Epithelial cell of prostate (primary cell): ENCODE data around the gene WNK2.

Experiments used
- DNase-seq: peaks from one replicate; pipeline ENCODE4 v3.0.0-alpha.2; 2011; ENCODE audit warnings: low read depth, low spot score
- H3K27ac ChIP-seq: fragments of 450-650 bp; 2 replicates; pipeline ENCODE4 v1.5.1; 2017; ENCODE audit warnings: mild to moderate bottlenecking

The WNK2 gene

DNA sequence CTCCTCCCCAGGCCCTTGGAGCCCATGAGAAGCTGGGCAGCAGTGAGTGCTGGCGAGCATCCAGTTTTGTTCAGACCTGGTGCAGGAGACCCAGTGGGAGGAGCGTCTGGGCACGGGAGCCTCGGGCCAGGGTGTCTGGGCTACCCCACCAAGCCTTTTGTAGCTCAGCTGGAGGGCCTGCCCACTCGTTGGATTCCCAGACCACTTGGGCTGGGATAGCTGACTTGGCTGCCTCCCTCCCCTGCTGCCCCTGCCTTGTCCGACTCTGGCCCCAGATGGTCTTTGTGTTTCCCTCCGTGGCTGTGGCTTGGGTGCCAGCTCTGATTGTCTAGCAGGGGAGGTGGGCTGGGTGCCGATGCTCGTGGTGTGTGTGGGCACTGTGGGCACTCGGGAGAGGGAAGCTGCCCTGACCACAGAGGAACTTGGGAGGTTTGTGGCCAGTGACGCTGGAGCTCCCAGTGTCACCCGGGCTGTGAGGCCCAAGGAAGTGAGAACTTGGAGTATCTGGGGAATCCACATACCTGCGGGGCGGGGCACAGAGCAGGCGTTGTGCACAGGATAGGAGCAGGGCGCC lies 47.3 kb downstream of the WNK2 start:
- no peak overlapping the region for H3K27ac ChIP-seq
- no peak for DNase-seq

- no peak for DNase-seq
- H3K27ac ChIP-seq: no peak overlapping the region
Measured at GRCh38 chr9:93231716-93232115, 47.8 kb downstream of the WNK2 start.

GRCh38 chr9:93232388-93232960 lies 48.5 kb downstream of the WNK2 start:
- no peak for DNase-seq

DNA sequence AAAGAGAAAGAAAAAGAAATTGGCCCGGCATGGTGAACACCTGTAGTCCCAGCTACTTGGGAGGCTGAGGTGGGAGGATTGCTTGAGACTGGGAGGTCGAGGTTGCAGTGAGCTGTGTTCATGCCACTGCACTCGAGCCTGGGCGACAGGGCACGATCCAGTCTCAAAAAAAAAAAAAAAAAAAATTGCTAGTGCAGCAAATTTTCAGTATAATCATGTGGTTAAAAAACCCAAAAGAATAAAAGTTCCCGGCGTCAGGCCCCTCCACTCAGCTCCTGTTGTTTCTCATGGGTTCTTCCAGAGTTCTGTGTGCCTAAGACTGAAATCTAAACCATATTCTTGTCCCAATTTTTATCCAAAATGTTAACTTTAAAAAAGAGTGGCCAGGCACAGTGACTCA lies 49.1 kb downstream of the WNK2 start:
- DNase-seq: no peak
- no peak overlapping the region for H3K27ac ChIP-seq

More at GRCh38 chr9:93232388-93232960, 48.5 kb downstream of the WNK2 start:
- no peak overlapping the region for H3K27ac ChIP-seq

- H3K27ac ChIP-seq: no peak overlapping the region
- DNase-seq: no peak
Measured at GRCh38 chr9:93234600-93234999, 50.7 kb downstream of the WNK2 start.

- no peak overlapping the region for H3K27ac ChIP-seq
- DNase-seq: no peak
Measured at GRCh38 chr9:93235300-93235960, 51.5 kb downstream of the WNK2 start.

DNA sequence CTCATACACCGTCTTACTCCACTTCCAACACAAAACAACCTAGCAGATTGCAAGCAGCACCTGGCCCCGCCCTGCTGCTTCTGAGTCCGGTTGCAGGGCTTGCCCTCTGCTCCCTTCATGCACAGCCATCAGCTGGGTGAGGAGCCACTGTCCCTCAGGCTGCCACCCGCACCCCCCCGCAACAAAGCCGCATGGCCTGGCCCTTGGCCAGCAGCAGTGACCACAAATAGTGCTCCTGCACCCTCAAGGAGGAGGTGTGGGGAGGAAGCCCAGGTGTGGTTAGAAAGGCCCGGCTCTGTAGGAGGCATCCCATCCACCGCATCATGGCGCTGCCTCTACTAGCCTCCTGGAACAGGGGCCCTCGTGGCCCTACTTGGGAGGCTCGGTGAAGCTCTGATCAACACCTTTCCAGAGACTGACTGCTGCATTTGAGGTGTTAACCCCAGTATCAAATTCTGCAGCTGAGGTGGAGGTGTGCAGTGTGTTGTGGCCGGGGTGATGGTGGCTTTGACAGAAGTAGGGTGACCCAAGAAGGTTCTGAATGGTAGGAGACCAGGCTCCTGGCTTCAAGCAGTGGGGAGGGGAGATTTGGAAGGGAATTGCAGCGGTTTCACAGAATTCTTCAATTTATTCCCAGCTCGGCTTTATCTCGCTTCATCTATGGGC lies 52.7 kb downstream of the WNK2 start:
- no peak for DNase-seq
- no peak overlapping the region for H3K27ac ChIP-seq

DNA sequence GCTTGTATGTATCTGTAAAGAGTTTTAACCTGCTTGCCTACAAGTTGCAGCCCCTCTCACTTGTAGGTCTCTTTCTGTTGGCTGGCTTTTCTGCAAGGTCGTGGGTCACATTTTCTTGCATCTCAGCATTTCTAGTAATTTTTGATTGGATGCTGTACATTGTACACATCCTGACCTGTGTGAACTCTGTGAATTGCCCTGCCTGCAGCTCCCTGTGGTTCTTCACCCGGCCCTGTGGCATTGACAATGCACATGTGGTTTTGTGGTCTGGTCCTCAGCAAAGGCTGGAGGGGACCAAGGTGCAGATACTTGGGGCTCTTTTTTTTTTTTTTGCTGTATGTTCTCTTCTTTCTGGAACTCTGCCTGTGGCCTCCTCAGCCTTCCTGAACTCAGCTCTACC lies 53.6 kb downstream of the WNK2 start:
- no peak overlapping the region for H3K27ac ChIP-seq

GRCh38 chr9:93238953-93239925 lies 55.3 kb downstream of the WNK2 start:
- no peak for DNase-seq
- no peak overlapping the region for H3K27ac ChIP-seq

More for the DNA sequence above, 53.6 kb downstream of the WNK2 start:
- no peak for DNase-seq

DNA sequence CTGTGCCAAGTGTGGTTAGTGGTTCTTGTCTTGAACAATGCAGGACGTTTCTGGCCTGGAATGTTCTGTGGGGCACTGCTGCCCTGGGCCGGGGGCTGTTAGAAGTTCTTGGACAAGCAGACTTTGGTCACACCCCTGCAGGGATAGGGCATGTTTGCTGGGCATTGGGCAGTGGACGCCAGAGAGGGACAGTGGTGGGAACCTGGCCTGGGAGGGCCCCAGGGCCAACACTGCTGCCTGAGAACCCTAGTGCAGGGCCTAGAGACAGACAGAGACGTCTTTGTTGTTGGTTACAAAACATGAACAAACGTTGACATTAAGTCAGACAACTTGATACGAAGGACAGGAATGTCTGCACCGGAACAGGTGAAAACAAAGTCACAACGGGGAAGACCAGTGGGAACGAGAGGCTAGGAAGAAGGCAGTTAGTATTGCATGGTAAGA lies 57.0 kb downstream of the WNK2 start:
- H3K27ac ChIP-seq: no peak overlapping the region
- no peak for DNase-seq

DNA sequence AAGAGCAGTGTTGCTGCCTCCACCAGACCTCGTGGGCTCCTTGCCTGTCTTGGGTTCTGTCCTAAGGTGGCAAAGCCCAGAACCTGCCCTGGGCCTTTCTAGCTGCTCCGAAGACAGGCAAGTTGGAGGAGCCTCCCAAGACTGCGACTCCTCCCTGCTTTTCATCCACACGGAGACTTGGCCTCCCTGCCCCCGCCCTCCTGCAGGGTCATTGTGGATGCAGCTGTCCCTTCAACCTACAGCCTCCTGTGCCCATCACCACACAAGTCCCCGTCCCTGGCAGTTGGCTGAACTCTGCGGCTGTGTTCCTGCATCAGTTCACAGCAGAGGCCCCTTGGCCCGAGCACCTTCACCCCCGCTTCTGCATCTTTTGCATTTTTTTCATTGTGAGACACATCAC lies 59.2 kb downstream of the WNK2 start:
- H3K27ac ChIP-seq: no peak overlapping the region
- no peak for DNase-seq

DNA sequence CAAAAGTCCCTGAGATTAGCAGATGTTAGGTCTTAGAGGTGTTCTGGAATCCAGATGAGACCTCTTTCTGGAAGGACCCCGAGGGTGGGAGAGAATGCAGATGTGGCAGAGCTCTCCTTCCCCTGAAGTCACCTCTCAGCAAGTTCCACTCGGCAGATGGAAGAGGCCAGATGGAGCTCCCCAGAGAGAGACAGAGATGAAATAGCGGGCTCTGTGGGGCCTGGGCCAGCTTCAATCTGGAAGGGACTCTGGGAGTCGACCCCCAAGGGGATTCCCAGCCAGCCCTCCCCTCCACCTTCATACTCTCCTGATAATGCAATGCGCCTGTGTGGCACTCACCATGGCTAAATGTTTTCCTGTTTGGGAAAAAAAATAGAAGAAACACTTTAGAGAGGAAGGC lies 60.2 kb downstream of the WNK2 start:
- no peak overlapping the region for H3K27ac ChIP-seq

GRCh38 chr9:93244510-93245436 lies 60.8 kb downstream of the WNK2 start:
- no peak for DNase-seq
- H3K27ac ChIP-seq: no peak overlapping the region

More for the DNA sequence above, 60.2 kb downstream of the WNK2 start:
- DNase-seq: no peak

DNA sequence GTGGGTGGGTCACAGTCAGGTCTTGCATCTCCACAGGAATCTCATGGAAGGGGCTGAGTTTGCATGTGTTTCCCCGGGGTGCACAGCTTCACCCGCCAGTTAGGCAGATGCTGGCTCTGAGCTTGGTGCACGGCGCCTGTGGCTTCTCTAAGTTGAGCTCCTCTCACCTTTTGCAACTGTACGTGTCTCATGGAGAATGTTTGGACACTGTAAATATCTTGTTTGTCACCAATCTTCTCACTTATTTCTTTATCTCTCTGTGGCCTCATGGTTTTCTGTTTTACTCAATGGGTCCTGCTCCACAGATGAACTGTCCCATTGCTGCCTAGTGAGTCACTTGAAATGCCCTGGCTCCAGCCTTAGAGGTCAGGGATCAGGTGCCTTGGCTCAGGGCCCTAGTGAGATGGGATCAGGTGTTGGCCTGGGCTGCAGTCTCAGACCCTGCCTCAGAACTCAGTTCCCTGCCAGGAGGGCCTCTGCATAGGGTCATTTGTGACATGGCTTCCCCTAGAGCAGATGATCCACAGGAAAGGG lies 61.6 kb downstream of the WNK2 start:
- DNase-seq: no peak
- H3K27ac ChIP-seq: no peak overlapping the region

DNA sequence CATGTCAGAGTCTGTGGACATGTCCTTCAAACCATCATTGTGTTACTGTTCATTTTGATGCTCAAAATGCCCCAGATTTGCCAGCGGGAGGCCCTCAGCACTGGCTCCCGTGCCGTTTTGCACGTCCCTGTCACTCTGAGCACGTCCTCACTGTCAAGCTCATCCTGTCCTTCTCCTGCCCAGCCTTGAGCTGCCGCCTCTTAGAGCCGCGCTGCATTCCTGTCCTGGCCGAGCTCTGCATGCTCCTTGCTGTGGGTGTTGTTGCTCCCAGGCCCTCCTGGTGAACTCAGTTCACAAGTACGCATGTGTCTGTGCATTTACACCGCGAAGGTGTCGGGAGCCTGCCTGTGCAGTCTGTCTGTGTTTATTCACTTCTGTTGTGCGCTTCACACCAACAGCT lies 62.2 kb downstream of the WNK2 start:
- DNase-seq: no peak
- H3K27ac ChIP-seq: no peak overlapping the region

DNA sequence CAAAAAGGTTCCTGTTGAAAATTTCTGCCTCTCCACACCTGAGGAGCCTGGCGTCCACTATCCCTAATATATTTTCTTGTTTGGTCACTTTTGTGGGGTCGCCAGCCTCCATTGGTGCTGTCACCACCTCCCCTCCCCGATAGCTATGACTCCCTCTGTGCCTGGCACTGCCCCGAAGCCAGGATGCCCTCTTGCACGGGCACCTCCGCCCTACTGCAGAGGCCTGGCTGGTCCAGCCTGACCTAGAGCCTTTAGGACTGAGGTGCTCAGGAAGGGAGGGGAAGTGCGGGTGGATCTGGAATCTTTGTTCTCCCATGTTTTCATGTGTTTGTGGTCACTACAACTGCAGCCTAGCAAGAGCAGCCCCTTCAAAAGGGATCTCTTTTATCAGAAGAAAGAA lies 62.6 kb downstream of the WNK2 start:
- no peak overlapping the region for H3K27ac ChIP-seq

DNA sequence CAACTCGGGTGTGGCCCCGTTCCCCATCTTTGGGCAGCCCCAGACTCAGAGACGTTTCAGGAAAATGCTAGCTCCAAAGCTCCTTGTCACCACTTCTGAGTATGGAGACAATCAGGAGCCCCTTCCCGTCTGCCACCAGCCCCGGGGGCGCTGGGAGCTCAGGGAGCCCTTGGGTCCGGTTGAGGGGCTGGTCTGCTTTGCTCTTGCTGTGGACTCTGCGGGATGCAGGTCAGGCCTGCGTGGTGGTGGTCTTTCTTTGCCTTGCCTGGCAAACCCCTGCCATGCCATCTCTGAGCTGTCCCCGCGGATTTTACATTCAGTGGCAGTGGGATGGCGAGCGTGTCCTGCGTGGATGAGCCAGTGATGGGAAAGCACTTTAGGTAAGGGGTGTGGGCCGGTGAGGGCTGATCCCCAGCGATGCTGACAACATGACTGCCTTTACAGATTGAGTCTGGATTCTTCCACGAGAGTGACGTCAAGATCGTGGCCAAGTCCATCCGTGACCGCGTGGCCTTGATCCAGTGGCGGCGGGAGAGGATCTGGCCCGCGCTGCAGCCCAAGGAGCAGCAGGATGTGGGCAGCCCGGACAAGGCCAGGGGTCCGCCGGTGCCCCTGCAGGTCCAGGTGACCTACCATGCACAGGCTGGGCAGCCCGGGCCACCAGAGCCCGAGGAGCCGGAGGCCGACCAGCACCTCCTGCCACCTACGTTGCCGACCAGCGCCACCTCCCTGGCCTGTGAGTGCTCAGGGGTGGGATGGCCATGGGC lies 63.3 kb downstream of the WNK2 start:
- no peak for DNase-seq
- no peak overlapping the region for H3K27ac ChIP-seq

More for the DNA sequence above, 62.6 kb downstream of the WNK2 start:
- DNase-seq: no peak

GRCh38 chr9:93247892-93248291 lies 64.0 kb downstream of the WNK2 start:
- no peak overlapping the region for H3K27ac ChIP-seq
- no peak for DNase-seq
